ENCODE results near the gene ATXN8OS.

DNA sequence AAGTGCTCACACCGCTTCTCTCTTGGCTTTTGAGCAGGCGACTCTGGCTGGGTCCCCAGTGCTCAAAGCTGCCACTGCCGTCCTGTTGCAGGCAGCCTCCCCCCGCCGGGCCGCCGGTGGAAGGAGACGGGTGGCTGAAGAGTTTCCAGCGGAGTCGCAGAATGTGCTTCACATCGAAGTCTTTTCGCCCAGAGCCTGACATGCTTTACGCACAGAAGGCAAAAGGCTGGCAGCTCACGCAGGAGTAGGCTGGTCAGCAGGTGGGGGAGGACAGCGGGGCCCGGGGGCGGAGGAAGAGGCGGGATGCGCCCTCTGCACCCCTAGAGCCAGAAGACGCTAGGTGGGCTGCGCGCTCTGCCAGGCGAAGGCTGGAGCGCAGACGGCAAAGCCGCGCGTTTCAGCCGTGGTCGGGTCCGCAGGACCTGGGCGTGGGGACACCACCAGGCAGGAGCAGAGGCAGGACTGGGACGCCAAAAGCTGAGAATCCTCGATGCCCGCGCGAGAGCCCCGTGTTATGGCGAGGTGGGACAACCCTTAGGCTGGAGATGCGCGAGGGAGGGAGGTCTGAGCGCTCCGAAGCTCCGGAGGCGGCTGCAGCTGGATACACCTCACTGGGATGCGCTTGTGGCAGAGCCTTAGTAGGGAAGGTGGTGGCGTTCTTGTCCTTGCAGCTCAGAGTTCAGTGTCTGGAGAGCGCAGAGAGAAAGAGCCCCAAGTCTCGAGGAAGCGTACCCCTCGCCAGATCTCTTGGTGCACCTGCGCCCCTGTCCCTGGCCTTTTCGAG, at the start of gene ATXN8OS:
- TF ChIP-seq, protein P1, sequence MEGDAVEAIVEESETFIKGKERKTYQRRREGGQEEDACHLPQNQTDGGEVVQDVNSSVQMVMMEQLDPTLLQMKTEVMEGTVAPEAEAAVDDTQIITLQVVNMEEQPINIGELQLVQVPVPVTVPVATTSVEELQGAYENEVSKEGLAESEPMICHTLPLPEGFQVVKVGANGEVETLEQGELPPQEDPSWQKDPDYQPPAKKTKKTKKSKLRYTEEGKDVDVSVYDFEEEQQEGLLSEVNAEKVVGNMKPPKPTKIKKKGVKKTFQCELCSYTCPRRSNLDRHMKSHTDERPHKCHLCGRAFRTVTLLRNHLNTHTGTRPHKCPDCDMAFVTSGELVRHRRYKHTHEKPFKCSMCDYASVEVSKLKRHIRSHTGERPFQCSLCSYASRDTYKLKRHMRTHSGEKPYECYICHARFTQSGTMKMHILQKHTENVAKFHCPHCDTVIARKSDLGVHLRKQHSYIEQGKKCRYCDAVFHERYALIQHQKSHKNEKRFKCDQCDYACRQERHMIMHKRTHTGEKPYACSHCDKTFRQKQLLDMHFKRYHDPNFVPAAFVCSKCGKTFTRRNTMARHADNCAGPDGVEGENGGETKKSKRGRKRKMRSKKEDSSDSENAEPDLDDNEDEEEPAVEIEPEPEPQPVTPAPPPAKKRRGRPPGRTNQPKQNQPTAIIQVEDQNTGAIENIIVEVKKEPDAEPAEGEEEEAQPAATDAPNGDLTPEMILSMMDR (IDR thresholded peaks at IDR 0.05) = no peak
- no peak for TF ChIP-seq POLR2A (IDR thresholded peaks at IDR 0.05)
- TF ChIP-seq POLR2AphosphoS5 (IDR thresholded peaks at IDR 0.05) = no peak

Measured in breast epithelium (tissue), 3 donors.